HG02610 (cell line): Measurements from ENCODE around the gene MBD2.
A peak's percentile ranks its signal among the peaks of the same experiment; 100 is the strongest.

ENCODE experiments used
- ATAC-seq: cut with Tn5 transposase; IDR thresholded peaks from one replicate; pipeline ENCODE4 v1.9.1; 2021; ENCODE audit warnings: mild to moderate bottlenecking, moderate library complexity; ENCODE audit not compliant: unreplicated experiment

MBD2 gene

GRCh38 chr18:54203914-54204313 lies 20.6 kb downstream of the MBD2 start:
- peak; percentile 88 for ATAC-seq

DNA sequence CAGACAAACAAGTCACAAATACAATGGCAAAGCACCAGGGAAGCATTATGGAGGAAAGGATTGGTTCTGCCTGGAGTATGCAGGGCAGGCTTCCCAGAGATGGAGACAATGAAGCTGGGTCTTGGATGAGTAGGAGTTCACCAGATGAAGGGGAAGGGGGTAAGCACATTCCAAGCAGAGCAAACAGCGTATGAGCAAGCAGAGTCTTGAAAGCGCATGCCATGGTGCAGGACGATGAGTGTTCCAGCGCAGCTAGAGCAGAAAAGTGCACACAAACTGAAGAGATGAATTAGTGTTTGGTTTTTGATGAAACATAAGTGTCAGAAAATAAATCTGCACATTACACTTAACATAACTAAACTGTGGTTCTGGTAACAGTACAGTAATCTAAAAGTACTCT lies 21.6 kb downstream of the MBD2 start:
- no peak for ATAC-seq

DNA sequence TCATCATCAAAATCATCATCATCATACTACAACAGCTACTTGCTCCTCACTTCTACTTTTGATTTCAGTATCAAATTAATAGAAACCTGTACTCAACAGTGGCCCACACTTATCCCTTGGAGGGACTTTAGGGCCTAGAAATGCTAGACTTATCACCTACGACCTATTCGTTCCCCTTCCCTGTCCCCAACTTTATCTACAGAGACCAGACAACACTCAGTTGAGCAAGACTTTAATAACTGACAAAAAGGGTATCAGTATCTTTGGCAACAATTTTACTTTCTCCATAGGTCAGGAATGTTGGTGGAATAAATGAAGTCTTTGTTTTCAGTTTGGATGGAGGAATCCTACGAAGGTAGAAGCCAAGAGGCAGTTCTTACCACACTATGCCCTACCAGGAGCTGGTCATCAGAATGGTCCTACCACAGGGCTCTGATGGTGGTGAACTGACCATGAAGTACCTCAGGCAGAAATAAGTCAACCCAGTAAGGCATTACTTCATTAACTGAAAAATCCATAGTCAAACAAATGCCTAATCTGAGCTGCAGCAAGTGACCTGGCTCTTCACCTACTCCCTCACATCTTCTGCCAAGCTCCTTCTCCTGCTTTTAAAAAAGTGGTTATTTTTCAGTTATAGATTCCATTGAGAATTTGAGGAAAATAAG lies 26.6 kb downstream of the MBD2 start:
- no peak for ATAC-seq

DNA sequence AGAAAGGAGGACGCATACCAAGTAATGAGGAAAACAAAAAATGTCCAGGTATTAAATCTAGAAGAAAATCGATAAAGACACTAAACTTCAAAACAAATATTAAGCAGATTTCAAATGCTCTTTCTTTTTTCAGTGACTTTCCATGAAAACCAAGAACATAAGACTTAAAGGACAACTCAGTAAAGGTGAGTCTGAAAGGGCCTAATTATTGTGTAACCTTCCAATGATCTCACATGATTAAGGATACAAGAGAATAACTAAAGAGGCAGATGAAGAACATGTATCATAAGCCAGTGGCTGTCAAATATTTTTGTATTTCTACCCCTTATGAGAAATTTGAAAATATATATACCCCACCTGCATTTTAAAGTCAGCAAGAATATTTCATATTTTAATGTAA lies 30.7 kb downstream of the MBD2 start:
- no peak for ATAC-seq

DNA sequence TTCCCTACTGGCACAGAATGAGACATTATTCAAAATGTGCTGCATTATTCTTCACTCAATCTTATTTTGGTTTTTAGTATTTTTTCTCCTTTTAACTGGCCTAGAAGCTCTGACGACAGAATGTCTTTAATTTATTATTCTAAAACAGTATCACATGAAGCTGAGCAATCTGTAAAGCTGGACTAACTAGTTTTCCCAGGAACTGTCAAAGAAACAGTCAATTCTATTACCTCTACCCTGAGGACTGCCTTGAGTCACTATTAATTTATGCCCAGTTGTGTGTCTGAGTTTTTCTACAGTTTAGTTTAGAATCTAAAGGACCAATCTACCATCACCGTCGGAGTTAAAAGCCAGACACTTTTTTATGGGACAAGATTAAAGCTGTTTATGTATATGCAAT lies 31.6 kb downstream of the MBD2 start:
- ATAC-seq: no peak

GRCh38 chr18:54192415-54192814 lies 32.1 kb downstream of the MBD2 start:
- no peak for ATAC-seq

DNA sequence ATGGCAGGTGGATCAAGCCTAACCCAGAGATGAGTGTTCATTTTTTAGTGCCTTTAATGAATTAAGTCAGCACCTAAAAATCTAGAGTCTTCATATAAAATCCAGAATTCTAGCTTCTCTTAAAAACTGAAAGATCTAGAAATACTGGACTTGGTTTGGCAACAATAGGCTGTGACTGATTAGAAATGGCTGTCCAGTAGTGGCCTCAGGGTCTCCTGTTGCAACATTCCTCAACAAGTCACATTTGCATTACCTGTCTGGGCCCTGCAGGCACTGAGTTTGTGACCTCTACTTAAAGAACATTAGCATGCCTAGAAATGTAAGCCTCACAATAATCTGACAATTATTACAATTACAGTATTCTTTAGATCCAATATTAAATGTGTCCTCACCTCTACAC lies 33.1 kb downstream of the MBD2 start:
- ATAC-seq: no peak

DNA sequence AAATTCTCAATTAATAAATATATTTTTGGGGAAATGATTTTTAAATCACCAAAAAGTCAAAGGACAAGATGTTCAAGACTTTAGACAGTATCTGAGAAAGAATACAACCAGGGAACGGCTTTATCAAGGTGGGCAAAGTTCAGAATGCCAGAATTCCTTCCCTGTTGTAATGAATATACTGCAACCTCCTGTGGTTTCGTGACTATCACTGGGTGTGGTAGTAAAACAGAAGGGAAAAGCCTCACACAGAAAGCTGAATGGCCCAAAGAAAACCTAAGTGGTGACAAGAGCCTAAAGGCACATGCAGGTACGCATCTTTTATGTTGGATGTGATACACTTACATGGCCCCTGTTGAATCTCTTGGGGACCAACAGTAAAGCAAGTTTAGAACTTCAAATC lies 37.1 kb downstream of the MBD2 start:
- ATAC-seq: no peak

DNA sequence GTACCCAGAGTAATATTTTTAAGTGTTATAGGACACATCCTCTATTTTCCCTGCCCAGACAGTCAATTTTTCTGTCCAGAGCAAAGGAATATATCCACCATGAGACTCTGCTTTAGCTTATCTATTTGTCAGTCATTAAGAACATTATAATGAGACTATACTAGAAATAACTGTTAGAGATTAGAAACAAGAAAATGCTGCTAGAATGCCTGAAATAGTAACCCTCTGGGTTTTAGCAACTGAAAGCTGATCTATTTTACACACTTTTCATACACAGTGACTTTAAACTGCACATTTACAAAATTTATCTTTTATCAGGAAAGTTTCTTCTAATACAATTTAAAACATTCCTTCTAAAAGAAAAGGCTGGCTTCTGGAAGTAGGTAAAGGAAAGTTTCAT lies 39.6 kb downstream of the MBD2 start:
- no peak for ATAC-seq

DNA sequence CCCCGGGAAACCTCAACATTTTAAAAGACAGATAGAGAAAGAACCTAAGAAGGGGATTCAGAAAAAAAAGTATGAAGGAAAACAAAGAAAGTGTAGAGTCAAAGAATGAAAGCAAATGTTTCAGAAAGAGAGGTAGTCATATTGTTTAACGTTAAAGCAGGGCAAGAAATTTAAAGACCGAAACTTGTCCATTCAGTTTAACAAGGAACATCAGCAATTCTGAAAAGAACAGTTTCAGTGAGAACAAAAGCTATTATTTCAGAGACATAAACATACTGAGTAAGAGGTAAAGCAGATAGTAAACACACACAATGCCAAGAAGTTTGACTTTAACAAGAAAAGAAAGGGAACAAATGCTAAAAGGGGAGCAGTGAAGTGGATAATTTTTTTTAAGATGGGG lies 41.1 kb downstream of the MBD2 start:
- no peak for ATAC-seq

- ATAC-seq: peak; percentile 89
Measured at GRCh38 chr18:54181856-54182602, 42.4 kb downstream of the MBD2 start.

DNA sequence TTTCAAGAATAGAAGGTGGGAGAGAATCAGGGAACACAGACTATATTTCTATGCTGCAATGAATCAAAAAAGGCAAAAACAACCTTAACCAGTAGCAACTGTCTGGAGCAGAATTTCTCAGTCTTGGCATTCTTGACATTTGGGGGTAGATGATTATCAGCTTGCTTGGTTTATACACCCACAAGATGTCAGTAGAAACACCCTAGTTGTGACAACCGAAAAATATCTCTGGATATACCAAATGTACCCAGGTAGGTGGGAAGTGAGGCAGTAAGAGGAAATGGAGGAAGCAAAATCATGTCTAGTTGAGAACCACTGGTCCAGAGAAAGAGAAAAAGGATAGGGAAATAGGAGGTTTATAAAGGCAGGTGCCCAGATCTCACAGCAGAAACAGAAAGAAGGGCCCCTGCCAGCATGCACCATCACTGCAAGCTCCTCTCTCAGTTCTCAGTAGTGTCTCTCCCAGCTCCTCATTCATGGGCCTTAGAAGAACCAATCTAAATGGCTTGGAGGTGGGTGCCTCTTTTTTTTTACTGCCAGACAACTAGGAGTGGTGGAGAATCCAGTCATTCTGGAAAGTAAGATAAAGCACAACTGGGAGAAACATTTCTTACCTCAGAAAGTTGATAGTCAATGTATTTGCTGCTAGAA lies 50.4 kb downstream of the MBD2 start:
- no peak for ATAC-seq

- no peak for ATAC-seq
Measured at GRCh38 chr18:54173250-54173649, 51.2 kb downstream of the MBD2 start.

DNA sequence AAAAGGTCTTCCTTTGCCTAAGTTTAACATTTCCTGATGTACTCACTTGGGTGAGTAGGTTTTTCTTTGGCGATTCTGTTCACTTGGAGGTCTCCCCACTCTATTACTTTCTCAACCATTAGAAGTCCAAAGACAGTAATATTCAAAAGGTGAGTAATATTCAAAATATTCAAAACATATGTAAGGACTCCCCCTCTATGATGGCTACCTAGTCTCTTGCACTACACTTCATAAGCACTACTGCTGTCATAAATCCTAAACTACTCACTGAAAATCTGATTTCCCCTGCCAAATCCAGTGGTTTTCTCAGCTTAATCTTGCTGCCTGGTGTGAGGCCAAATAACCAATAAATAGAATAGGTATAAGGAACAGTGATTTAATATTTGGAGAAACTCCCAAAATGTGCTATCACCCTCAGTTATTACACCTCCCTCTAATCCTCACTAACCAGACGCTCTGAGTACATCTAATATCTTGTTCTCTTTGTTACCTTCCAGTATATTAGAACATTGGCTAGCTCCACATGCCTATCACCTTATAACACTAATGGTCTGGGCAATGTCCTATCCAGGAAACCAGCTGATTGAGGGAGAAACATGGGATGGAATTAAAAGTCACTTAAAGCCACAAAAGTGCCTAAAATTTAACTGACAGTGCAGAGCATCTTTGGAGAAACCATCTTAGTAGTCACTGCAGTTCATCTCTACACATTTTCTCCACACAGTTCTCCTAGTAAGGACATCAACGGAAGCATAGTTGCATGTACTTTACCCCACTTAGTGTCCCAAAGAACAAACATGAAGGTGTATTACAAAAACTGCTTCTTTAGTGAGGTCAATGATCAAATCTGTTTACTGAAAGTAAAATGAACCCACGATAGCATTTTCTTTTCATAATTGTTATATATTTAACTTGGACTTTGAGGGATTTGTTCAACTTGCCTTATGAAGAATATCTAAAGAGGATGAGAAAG lies 54.8 kb downstream of the MBD2 start:
- no peak for ATAC-seq

GRCh38 chr18:54165450-54165849 lies 59.0 kb downstream of the MBD2 start:
- no peak for ATAC-seq

DNA sequence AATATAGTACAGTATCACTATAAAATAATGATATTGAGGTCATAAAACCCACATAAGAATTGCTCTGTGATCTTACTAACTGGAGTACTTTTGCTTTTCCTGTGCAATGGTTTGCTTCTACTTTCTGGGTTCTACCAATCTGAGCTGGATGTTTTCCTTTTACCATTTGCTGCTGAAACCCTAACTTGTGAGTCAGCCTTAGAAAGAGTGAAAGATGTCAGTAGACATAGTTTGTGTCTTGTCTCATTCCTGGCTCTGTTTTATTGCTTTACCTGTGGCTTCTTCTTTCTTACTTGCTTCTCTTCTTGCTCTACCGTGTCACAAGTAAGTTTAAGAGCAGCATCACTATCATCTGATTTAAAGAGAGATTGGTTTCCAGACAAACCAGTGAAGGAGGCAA lies 61.0 kb downstream of the MBD2 start:
- no peak for ATAC-seq

- no peak for ATAC-seq
Measured at GRCh38 chr18:54162431-54162830, 62.0 kb downstream of the MBD2 start.

- no peak for ATAC-seq
Measured at GRCh38 chr18:54161267-54161666, 63.2 kb downstream of the MBD2 start.

GRCh38 chr18:54159906-54160305 lies 64.6 kb downstream of the MBD2 start:
- no peak for ATAC-seq

GRCh38 chr18:54157646-54158385 lies 66.7 kb downstream of the MBD2 start:
- ATAC-seq: no peak
